T-cell (primary cell): ENCODE results near the gene ASGR2. TPM values are rescaled to one million over a fixed set of nuclear protein-coding genes. Genes with fewer than 3 reads are reported as not detected.
"Not testable (repeated sequence)": the region's sequence is repeated elsewhere in the genome, so short reads cannot be mapped to it uniquely, and the experiment has no call there.

Source experiments
- ATAC-seq, 4 experiments: fragments of 200-7000 bp in 3 of 4; fragments of 150-1000 bp in 1 of 4; cut with Tn5 transposase; replicated peaks in 1 of 4; 1 replicate in 3 of 4; 2 replicates in 1 of 4; pipeline ENCODE4 v1.10.0; 2021; ENCODE audit warnings: moderate library complexity in 3 of 4, mild to moderate bottlenecking in 2 of 4, moderate number of reproducible peaks in 1 of 4
- CTCF ChIA-PET, 2 donors: fragments of 300-600 bp; sonication (Branson Sonifier 250); formaldehyde crosslinking; loops; one replicate each; lab custom pipeline; 2022; ENCODE audit warnings: antibody characterized with exemption in 2 of 2; lab: Charles Lee
- POLR2A ChIA-PET, 2 donors: fragments of 300-600 bp; sonication (Branson Sonifier 250); formaldehyde crosslinking; loops; one replicate each; lab custom pipeline; 2022; ENCODE audit warnings: antibody characterized with exemption in 2 of 2; lab: Charles Lee
- DNase-seq, 35 experiments: peaks; one replicate each; pipeline versions ENCODE4 v3.0.0 to v3.0.0-alpha.2; 2013 to 2023
- H3K27ac ChIP-seq: one replicate; pipeline ENCODE4 v1.5.1; 2013; ENCODE audit warnings: low read length
- H3K27me3 ChIP-seq, 2 experiments: replicated peaks in 1 of 2; 1 replicate in 1 of 2; 2 replicates in 1 of 2; pipeline versions ENCODE4 v1.6.1 to v1.7.0; 2013; ENCODE audit warnings: low read length in 1 of 2, mixed read lengths in 1 of 2; ENCODE audit not compliant: control insufficient read depth in 2 of 2, insufficient read depth in 2 of 2; ENCODE audit errors: extremely low read depth in 1 of 2
- H3K36me3 ChIP-seq, 2 donors: 1 replicate in 1 of 2; 2 replicates in 1 of 2; pipeline versions ENCODE4 v1.6.1 to v1.7.0; 2013; ENCODE audit warnings: low read length in 1 of 2; ENCODE audit not compliant: control insufficient read depth in 2 of 2, insufficient read depth in 1 of 2; ENCODE audit errors: extremely low read depth in 1 of 2
- H3K4me1 ChIP-seq, 2 experiments: 1 replicate in 1 of 2; 2 replicates in 1 of 2; pipeline versions ENCODE4 v1.6.1 to v1.7.0; 2013; ENCODE audit warnings: low read length in 2 of 2, mixed read lengths in 1 of 2; ENCODE audit not compliant: insufficient read depth in 2 of 2, control insufficient read depth in 1 of 2; ENCODE audit errors: extremely low read depth in 1 of 2
- H3K4me3 ChIP-seq, 2 donors: 1 replicate in 1 of 2; 2 replicates in 1 of 2; pipeline versions ENCODE4 v1.5.1 to v1.7.0; 2013; ENCODE audit warnings: mild to moderate bottlenecking in 2 of 2, low read length in 1 of 2, moderate library complexity in 1 of 2; ENCODE audit not compliant: control insufficient read depth in 1 of 2; ENCODE audit errors: extremely low read depth in 1 of 2
- H3K9me3 ChIP-seq: 2 replicates; pipeline ENCODE4 v1.7.0; 2013
- H3K27ac Mint-ChIP-seq, 2 donors: one replicate each; pipeline ENCODE4 v1.8.0; 2020 to 2021; ENCODE audit warnings: mild to moderate bottlenecking in 2 of 2, mixed read lengths in 2 of 2
- H3K27me3 Mint-ChIP-seq, 2 donors: one replicate each; pipeline ENCODE4 v1.8.0; 2021 to 2022; ENCODE audit warnings: mixed read lengths in 2 of 2
- H3K36me3 Mint-ChIP-seq: one replicate; pipeline ENCODE4 v1.8.0; 2021; ENCODE audit warnings: mixed read lengths
- H3K4me1 Mint-ChIP-seq, 3 donors: one replicate each; pipeline ENCODE4 v1.8.0; 2020 to 2022; ENCODE audit warnings: mixed read lengths in 3 of 3, mild to moderate bottlenecking in 1 of 3
- H3K4me3 Mint-ChIP-seq, 3 donors: one replicate each; pipeline ENCODE4 v1.8.0; 2020 to 2022; ENCODE audit warnings: mild to moderate bottlenecking in 3 of 3, mixed read lengths in 3 of 3, moderate library complexity in 3 of 3
- H3K9me3 Mint-ChIP-seq, 3 donors: one replicate each; pipeline ENCODE4 v1.8.0; 2020 to 2022; ENCODE audit warnings: mixed read lengths in 3 of 3
- WGBS: methylation state at CpG from one replicate; pipeline ENCODE4 v1.1.5; 2013; ENCODE audit warnings: missing lambda C conversion rate; ENCODE audit not compliant: insufficient coverage; 5-methylcytosine and 5-hydroxymethylcytosine counted together
- total RNA-seq, 35 experiments: library from RNA in 6 of 35; stranded (reverse) in 6 of 35; fragments of 120-200 nt in 1 of 35; gene quantifications; one replicate each; pipeline versions ENCODE4 v1.2.1 to v1.2.4 and lab custom pipeline; 2013 to 2026

ASGR2 gene
- total RNA-seq, 5 donors from 2014 or later (not counting 1 experiment from before 2014, with no cell fraction given), result 0.25 to 0.55 (median 0.47) TPM; not detected in 1

DNA sequence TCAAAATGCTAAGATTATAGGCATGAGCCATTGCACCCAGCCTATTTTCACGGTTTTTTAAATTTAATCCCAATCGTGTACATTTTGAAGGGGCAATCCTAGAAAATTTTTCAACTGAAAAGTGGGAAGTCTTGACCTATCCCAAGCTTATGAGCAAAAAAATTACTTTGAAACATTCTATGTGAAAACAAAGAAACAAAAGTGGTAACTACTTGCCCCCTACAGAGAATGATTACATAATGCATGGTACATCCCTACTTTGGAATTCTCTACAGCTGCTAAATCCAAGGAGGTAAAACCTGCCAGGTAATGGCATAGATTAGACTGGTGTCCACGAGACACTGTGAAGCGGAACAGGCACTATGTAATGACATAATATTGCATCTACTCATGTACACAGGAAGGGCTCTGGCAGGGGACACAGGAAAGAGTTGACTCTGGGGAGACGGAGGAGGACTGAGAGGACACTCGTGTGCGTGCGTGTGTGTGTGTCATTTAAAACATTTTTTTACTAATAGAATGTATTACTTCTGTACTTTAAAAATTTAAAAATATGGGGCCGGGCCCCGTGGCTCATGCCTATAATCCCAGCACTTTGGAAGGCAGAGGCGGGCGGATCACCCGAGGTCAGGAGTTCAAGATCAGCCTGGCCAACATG lies 15.7 kb downstream of the ASGR2 start:
- Mint-ChIP-seq H3K27ac (peak overlapping the region in 1 of 2 donors; percentile 2), H3K27me3 (peaks cover 12 to 34% of the 10 kb centered on the region in 2 donors), H3K9me3 (no peaks in the 10 kb centered on the region), H3K36me3 (no peaks in the 10 kb centered on the region), H3K4me1 (peaks cover 5 to 14% (median 12%) of the 10 kb centered on the region in 3 donors), H3K4me3 (no peak overlapping the region)
- no peaks in the 10 kb centered on the region for H3K9me3 ChIP-seq
- no peaks in the 10 kb centered on the region for H3K36me3 ChIP-seq
- DNase-seq (no peak), ATAC-seq (no peak)
- no peaks in the 10 kb centered on the region for H3K4me1 ChIP-seq
- ChIA-PET POLR2A (no interaction called here), CTCF (no interaction called here)
- WGBS, result no CpG with 5 or more reads among the region's 13 CpGs
- H3K27ac ChIP-seq, result no peak overlapping the region
- H3K27me3 ChIP-seq, result peaks cover 0 to 29% of the 10 kb centered on the region in 2 experiments
- H3K4me3 ChIP-seq, result no peak overlapping the region

DNA sequence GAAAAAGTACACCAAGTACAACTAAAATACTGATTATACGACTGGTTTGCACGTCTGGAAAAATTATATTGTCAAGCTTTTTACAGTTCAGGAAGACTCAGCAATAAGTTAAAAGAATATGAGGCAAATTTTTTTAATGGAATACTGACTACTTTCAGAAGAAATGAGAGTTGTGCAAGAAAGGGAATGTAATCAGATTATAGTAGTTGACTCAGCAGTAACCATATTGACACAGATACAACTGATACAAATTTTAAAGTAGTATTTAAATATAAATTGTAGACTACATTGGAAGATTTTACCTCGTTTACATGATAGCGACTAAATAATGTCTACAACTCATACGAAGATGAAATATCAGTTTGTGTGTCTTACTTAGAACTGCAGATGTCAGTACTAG lies 16.7 kb downstream of the ASGR2 start:
- no peaks in the 10 kb centered on the region for H3K9me3 ChIP-seq
- Mint-ChIP-seq H3K9me3 (no peaks in the 10 kb centered on the region), H3K27me3 (peaks cover 7 to 34% of the 10 kb centered on the region in 2 donors), H3K36me3 (no peaks in the 10 kb centered on the region), H3K4me3 (no peak overlapping the region), H3K27ac (no peak overlapping the region), H3K4me1 (peaks cover 5 to 15% (median 14%) of the 10 kb centered on the region in 3 donors)
- peaks cover 0 to 27% of the 10 kb centered on the region in 2 experiments for H3K27me3 ChIP-seq
- ATAC-seq (no peak), DNase-seq (no peak)
- no peak overlapping the region for H3K27ac ChIP-seq
- WGBS, result 80% methylated on average over 2 of the region's 5 CpGs
- CTCF ChIA-PET, result interaction anchor here in 1 of 2 donors (0.6 kb wide), 1 partner anchor 13 kb away, joined by 5 read pairs; no protein-coding TSS in a partner anchor
- POLR2A ChIA-PET, result no interaction called here
- no peaks in the 10 kb centered on the region for H3K4me1 ChIP-seq
- H3K4me3 ChIP-seq, result no peak overlapping the region
- no peaks in the 10 kb centered on the region for H3K36me3 ChIP-seq

DNA sequence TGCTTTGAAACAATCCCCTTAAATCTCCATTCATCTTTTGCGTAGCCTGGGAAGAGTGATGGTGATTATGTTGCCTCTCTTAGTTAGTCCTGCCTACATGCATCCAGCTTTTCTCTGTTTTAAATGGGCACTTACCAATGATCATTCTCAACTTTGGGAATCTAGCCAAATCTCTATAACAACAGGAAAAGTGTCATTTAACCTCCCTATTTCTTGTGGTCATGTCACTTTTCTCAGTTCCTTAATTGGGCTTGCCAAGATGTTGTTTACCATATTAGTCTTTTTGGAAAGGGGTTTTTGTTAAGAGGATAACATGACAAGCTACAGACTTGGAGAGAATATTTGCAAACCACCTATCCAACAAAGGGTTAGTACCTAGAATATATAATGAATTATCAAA lies 19.0 kb downstream of the ASGR2 start:
- no peak overlapping the region for H3K27ac Mint-ChIP-seq
- no peak overlapping the region for H3K4me3 Mint-ChIP-seq
- peaks cover 8 to 16% of the 10 kb centered on the region in 2 donors for H3K27me3 Mint-ChIP-seq
- DNase-seq (no peak), ATAC-seq (no peak)
- peaks cover 5 to 15% (median 14%) of the 10 kb centered on the region in 3 donors for H3K4me1 Mint-ChIP-seq
- Histone ChIP-seq H3K4me1 (no peaks in the 10 kb centered on the region), H3K4me3 (no peak overlapping the region), H3K27ac (no peak overlapping the region), H3K36me3 (no peaks in the 10 kb centered on the region), H3K9me3 (no peaks in the 10 kb centered on the region), H3K27me3 (peaks cover 0 to 16% of the 10 kb centered on the region in 2 experiments)
- no peaks in the 10 kb centered on the region for H3K9me3 Mint-ChIP-seq
- ChIA-PET POLR2A (no interaction called here), CTCF (no interaction called here)
- no peaks in the 10 kb centered on the region for H3K36me3 Mint-ChIP-seq
- WGBS, result no CpG with 5 or more reads among the region's 1 CpG

GRCh38 chr17:7094652-7095019 lies 20.0 kb downstream of the ASGR2 start:
- Histone ChIP-seq H3K27me3 (peaks cover 0 to 18% of the 10 kb centered on the region in 2 experiments), H3K4me3 (no peak overlapping the region), H3K9me3 (no peaks in the 10 kb centered on the region), H3K36me3 (no peaks in the 10 kb centered on the region), H3K4me1 (no peaks in the 10 kb centered on the region), H3K27ac (no peak overlapping the region)
- peaks cover 8 to 11% of the 10 kb centered on the region in 2 donors for H3K27me3 Mint-ChIP-seq
- H3K36me3 Mint-ChIP-seq, result no peaks in the 10 kb centered on the region
- no peak for DNase-seq
- no peaks in the 10 kb centered on the region for H3K9me3 Mint-ChIP-seq
- no peak for ATAC-seq
- WGBS, result 87% methylated on average over 10 of the region's 10 CpGs
- peak overlapping the region in 1 of 3 donors; percentile 40 for H3K4me3 Mint-ChIP-seq
- H3K27ac Mint-ChIP-seq, result no peak overlapping the region
- peaks cover 5 to 15% (median 14%) of the 10 kb centered on the region in 3 donors for H3K4me1 Mint-ChIP-seq
- ChIA-PET CTCF (no interaction called here), POLR2A (no interaction called here)

GRCh38 chr17:7091311-7092005 lies 23.2 kb downstream of the ASGR2 start:
- 86% methylated on average over 1 of the region's 28 CpGs for WGBS
- H3K9me3 ChIP-seq, H3K4me1 ChIP-seq, H3K4me3 ChIP-seq, ATAC-seq, H3K36me3 Mint-ChIP-seq, H3K9me3 Mint-ChIP-seq, H3K27ac ChIP-seq, H3K27ac Mint-ChIP-seq, H3K4me3 Mint-ChIP-seq, POLR2A ChIA-PET, CTCF ChIA-PET, H3K36me3 ChIP-seq: not testable (repeated sequence)
- H3K27me3 Mint-ChIP-seq, result peaks cover 9 to 24% of the 10 kb centered on the region in 2 donors
- peaks cover 5 to 15% (median 14%) of the 10 kb centered on the region in 3 donors for H3K4me1 Mint-ChIP-seq
- peak in 23 of 35 experiments; percentile 6 to 49 (median 26) for DNase-seq
- peaks cover 0 to 22% of the 10 kb centered on the region in 2 experiments for H3K27me3 ChIP-seq

DNA sequence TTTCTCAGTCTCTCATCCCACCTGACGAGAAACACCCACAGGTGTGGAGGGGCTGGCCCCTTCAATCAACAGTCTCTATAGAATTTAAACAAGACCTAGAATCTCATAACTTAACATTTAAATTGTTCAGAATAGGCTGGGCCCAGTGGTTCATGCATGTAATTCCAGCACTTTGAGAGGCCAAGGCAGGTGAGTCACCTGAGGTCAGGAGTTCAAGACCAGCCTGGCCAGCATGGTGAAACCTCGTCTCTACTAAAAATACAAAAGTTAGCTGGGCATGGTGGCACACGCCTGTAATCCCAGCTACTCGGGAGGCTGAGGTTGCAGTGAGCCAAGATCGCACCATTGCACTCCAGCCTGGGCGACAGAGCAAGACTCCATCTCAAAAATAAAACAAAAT lies 25.1 kb downstream of the ASGR2 start:
- H3K9me3 Mint-ChIP-seq, H3K4me3 ChIP-seq, H3K4me1 ChIP-seq, H3K36me3 Mint-ChIP-seq, POLR2A ChIA-PET, H3K9me3 ChIP-seq, H3K27ac Mint-ChIP-seq, H3K4me1 Mint-ChIP-seq, CTCF ChIA-PET, ATAC-seq, DNase-seq, H3K36me3 ChIP-seq, H3K27ac ChIP-seq, H3K4me3 Mint-ChIP-seq: not testable (repeated sequence)
- H3K27me3 Mint-ChIP-seq, result peaks cover 9 to 28% of the 10 kb centered on the region in 2 donors
- H3K27me3 ChIP-seq, result peaks cover 0 to 27% of the 10 kb centered on the region in 2 experiments
- WGBS, result no CpG with 5 or more reads among the region's 6 CpGs
